Liver (tissue), 9 donors: ENCODE measurements around the gene ATF1. TPM values are rescaled to one million over a fixed set of nuclear protein-coding genes. Genes with fewer than 3 reads are reported as not detected.

Experiments used
- DNase-seq: peaks from one replicate; pipeline ENCODE4 v3.0.0-alpha.2; 2017; ENCODE audit warnings: low spot score
- H3K27ac ChIP-seq, 2 donors: one replicate each; pipeline ENCODE4 v1.7.0; 2013; ENCODE audit warnings: inconsistent platforms in 2 of 2, low read length in 2 of 2, control low read depth in 1 of 2, low read depth in 1 of 2, mild to moderate bottlenecking in 1 of 2
- H3K27me3 ChIP-seq, 4 donors: one replicate each; pipeline versions ENCODE4 v1.6.1 to v1.7.0; 2013; ENCODE audit warnings: low read length in 3 of 4, inconsistent platforms in 1 of 4, mild to moderate bottlenecking in 1 of 4, moderate library complexity in 1 of 4; ENCODE audit not compliant: control insufficient read depth in 4 of 4, insufficient read depth in 4 of 4
- H3K36me3 ChIP-seq, 4 donors: one replicate each; pipeline versions ENCODE4 v1.6.1 to v1.7.0; 2013; ENCODE audit warnings: low read length in 3 of 4, mild to moderate bottlenecking in 3 of 4, low read depth in 1 of 4, moderate library complexity in 1 of 4; ENCODE audit not compliant: control insufficient read depth in 4 of 4, insufficient read depth in 3 of 4
- H3K4me1 ChIP-seq, 4 donors: one replicate each; pipeline versions ENCODE4 v1.6.1 to v1.7.0; 2013; ENCODE audit warnings: low read length in 3 of 4, mild to moderate bottlenecking in 3 of 4, moderate library complexity in 1 of 4; ENCODE audit not compliant: control insufficient read depth in 4 of 4, insufficient read depth in 4 of 4
- H3K4me3 ChIP-seq, 3 donors: one replicate each; pipeline versions ENCODE4 v1.6.1 to v1.7.0; 2013; ENCODE audit warnings: low read length in 3 of 3, control low read depth in 1 of 3, low read depth in 1 of 3, mild to moderate bottlenecking in 1 of 3
- H3K9ac ChIP-seq, 2 donors: one replicate each; pipeline ENCODE4 v1.7.0; 2013; ENCODE audit warnings: low read length in 2 of 2, mild to moderate bottlenecking in 2 of 2, moderate library complexity in 2 of 2, control low read depth in 1 of 2, low read depth in 1 of 2
- H3K9me3 ChIP-seq, 4 donors: one replicate each; pipeline versions ENCODE4 v1.6.1 to v1.7.0; 2013; ENCODE audit warnings: low read length in 3 of 4; ENCODE audit not compliant: control insufficient read depth in 4 of 4
- ATF3 ChIP-seq: IDR thresholded peaks from 2 replicates; pipeline ENCODE4 v1.6.1; 2016; ENCODE audit warnings: antibody characterized with exemption
- CTCF ChIP-seq: fragments of 150-350 bp; IDR thresholded peaks from 2 replicates; pipeline ENCODE4 v1.5.1; 2017; ENCODE audit warnings: improper control_type of control experiment, low read depth, low read length; ENCODE audit not compliant: missing input control
- EGR1 ChIP-seq, 2 donors: IDR thresholded peaks; 2 replicates each; pipeline ENCODE4 v1.6.1; 2016 to 2018; ENCODE audit warnings: antibody characterized with exemption in 2 of 2, low read depth in 2 of 2
- FOXA1 ChIP-seq: IDR thresholded peaks from 2 replicates; pipeline ENCODE4 v1.6.1; 2016; ENCODE audit warnings: antibody characterized with exemption
- FOXA2 ChIP-seq: IDR thresholded peaks from 2 replicates; pipeline ENCODE4 v1.6.1; 2016; ENCODE audit warnings: antibody characterized with exemption
- GABPA ChIP-seq, 2 donors: IDR thresholded peaks in 1 of 2; conservative IDR thresholded peaks in 1 of 2; 2 replicates each; pipeline ENCODE4 v1.6.1; 2016; ENCODE audit warnings: antibody characterized with exemption in 2 of 2, mild to moderate bottlenecking in 1 of 2, moderate library complexity in 1 of 2
- HNF4A ChIP-seq, 2 donors: conservative IDR thresholded peaks; 2 replicates each; pipeline ENCODE4 v1.6.1; 2016; ENCODE audit warnings: antibody characterized with exemption in 2 of 2, mild to moderate bottlenecking in 2 of 2
- HNF4G ChIP-seq: IDR thresholded peaks from 2 replicates; pipeline ENCODE4 v1.6.1; 2016; ENCODE audit warnings: antibody characterized with exemption
- JUND ChIP-seq, 2 donors: IDR thresholded peaks; 2 replicates each; pipeline ENCODE4 v1.6.1; 2016; ENCODE audit warnings: antibody characterized with exemption in 2 of 2
- MAX ChIP-seq: IDR thresholded peaks from 2 replicates; pipeline ENCODE4 v1.6.1; 2016; ENCODE audit warnings: antibody characterized with exemption
- NR2F2 ChIP-seq: IDR thresholded peaks from 2 replicates; pipeline ENCODE4 v1.6.1; 2016; ENCODE audit warnings: antibody characterized with exemption
- RAD21 ChIP-seq, 2 donors: IDR thresholded peaks; 2 replicates each; pipeline ENCODE4 v1.6.1; 2016; ENCODE audit warnings: antibody characterized with exemption in 2 of 2, mild to moderate bottlenecking in 2 of 2
- REST ChIP-seq: IDR thresholded peaks from 2 replicates; pipeline ENCODE4 v1.6.1; 2016; ENCODE audit warnings: antibody characterized with exemption, mild to moderate bottlenecking
- RXRA ChIP-seq, 2 donors: IDR thresholded peaks; 2 replicates each; pipeline ENCODE4 v1.6.1; 2017 to 2018; ENCODE audit warnings: antibody characterized with exemption in 2 of 2, mild to moderate bottlenecking in 1 of 2
- SP1 ChIP-seq: IDR thresholded peaks from 2 replicates; pipeline ENCODE4 v1.6.1; 2018; ENCODE audit warnings: antibody characterized with exemption, mild to moderate bottlenecking
- TAF1 ChIP-seq: conservative IDR thresholded peaks from 2 replicates; pipeline ENCODE4 v1.6.1; 2016; ENCODE audit warnings: antibody characterized with exemption, mild to moderate bottlenecking
- YY1 ChIP-seq: IDR thresholded peaks from 2 replicates; pipeline ENCODE4 v1.6.1; 2016; ENCODE audit warnings: antibody characterized with exemption, mild to moderate bottlenecking
- ZBTB33 ChIP-seq: IDR thresholded peaks from 2 replicates; pipeline ENCODE4 v1.6.1; 2016; ENCODE audit warnings: antibody characterized with exemption
- WGBS: extraction: QIAGEN DNeasy Blood & Tissue Kit; methylation state at CpG from one replicate; pipeline ENCODE4 v1.1.7; 2013; 5-methylcytosine and 5-hydroxymethylcytosine counted together
- polyA plus RNA-seq, 2 donors: library from polyadenylated mRNA; stranded (reverse) in 1 of 2; unstranded in 1 of 2; fragments of 200-250 nt in 1 of 2; fragments of >200 nt in 1 of 2; fragmentation: Nextera tagmentation in 1 of 2; extraction: Ambion mirVana in 1 of 2; gene quantifications; one replicate each; pipeline versions ENCODE4 v1.2.1 to v1.2.3, GENCODE V29; 2013 to 2015
- total RNA-seq, 2 donors: library from RNA; depleted of rRNA; stranded (reverse); fragments of >200 nt; gene quantifications; one replicate each; pipeline ENCODE4 v1.2.3, GENCODE V29; 2014
- donor health status: healthy.
- donor health status: healthy.
- donor health status: healthy.
- donor health status: healthy.
- donor health status: healthy.

Gene ATF1
- total and polyA plus RNA-seq, 4 donors: 6.3 to 17.0 (median 8.3) TPM

- TF ChIP-seq CTCF: no peak
Measured at GRCh38 chr12:50785406-50786001, 21.6 kb downstream of the ATF1 start (continued).

- H3K27me3 ChIP-seq: no peaks in the 10 kb centered on the region
- WGBS: 92% methylated on average over 3 of the region's 3 CpGs
- peaks cover 0 to 3% (median 2%) of the 10 kb centered on the region in 4 donors for H3K36me3 ChIP-seq
- TF ChIP-seq NR2F2: no peak
- no peak for TF ChIP-seq YY1
- no peak for TF ChIP-seq TAF1
- no peak for TF ChIP-seq GABPA (IDR thresholded peaks at IDR 0.05 in 1 of 2, conservative IDR thresholded peaks at IDR 0.05 in 1 of 2)
- no peak for TF ChIP-seq REST
- no peak for TF ChIP-seq JUND (IDR thresholded peaks at IDR 0.05)
- no peak for TF ChIP-seq EGR1 (IDR thresholded peaks at IDR 0.05; ENCODE audit: low read depth in 2 of 2)
- TF ChIP-seq HNF4A (conservative IDR thresholded peaks at IDR 0.05): no peak
- TF ChIP-seq ZBTB33: no peak
- TF ChIP-seq FOXA2: no peak
- no peak for TF ChIP-seq CTCF
- no peak for TF ChIP-seq SP1
- no peak for TF ChIP-seq HNF4G
- TF ChIP-seq RAD21 (IDR thresholded peaks at IDR 0.05): no peak
- TF ChIP-seq RXRA (IDR thresholded peaks at IDR 0.05): no peak
- no peak for TF ChIP-seq MAX
- no peak for TF ChIP-seq ATF3
- TF ChIP-seq FOXA1: no peak
- no peak overlapping the region for H3K27ac ChIP-seq
- no peak overlapping the region for H3K4me3 ChIP-seq
- DNase-seq: no peak
- H3K4me1 ChIP-seq: no peaks in the 10 kb centered on the region
- H3K9me3 ChIP-seq: no peaks in the 10 kb centered on the region
- H3K9ac ChIP-seq: no peak overlapping the region
Measured at GRCh38 chr12:50786498-50787231, 22.8 kb downstream of the ATF1 start.
